Activated CD8-positive, alpha-beta memory T cell treated with anti-CD3 and anti-CD28 coated beads, Interleukin-2, amount 50 U/mL, for 1 hour (primary cell): Measurements from ENCODE around the gene ARID1A.
"Not testable (repeated sequence)": the region's sequence is repeated elsewhere in the genome, so short reads cannot be mapped to it uniquely, and the experiment has no call there.

Experiments
- DNase-seq: peaks from one replicate; pipeline ENCODE4 v3.0.0-alpha.2; 2020; ENCODE audit errors: extremely low read depth

ARID1A gene

DNA sequence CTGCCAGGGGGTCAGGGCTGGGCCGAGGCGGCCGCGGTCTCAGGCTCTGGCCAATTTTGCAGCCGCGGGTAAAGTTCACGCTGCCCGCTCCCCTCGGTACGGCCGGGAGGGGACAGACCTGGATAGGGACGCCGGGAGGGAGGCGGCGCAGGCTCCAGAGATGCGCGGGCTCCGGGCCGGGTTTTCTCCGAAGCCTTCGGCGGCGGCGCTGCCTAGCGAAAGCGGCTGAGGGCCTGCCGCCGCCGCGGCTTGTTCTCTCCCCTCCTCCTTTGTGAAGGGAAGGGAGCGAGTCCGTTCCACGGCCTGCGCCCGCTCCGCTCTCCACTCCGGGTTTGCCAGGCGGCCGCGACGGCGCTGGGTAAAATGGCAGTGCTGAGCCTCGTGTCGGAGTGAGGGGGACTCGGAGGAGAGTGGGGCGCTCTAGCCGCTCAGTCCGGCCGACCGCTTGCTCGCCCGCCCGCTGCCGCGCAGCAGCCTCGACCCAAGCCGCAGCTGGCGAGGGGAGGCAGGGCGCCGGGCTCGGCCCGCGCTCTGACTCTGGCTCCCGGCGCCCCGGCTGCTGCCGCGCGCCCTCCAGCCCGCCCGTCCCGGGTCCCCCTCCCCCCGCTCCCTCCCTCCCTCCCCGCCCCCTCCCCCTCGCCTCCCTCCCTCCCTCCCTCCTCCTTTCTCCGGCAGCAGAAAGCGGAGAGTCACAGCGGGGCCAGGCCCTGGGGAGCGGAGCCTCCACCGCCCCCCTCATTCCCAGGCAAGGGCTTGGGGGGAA, at the start of gene ARID1A:
TSS of gene ARID1A (plus strand) at position 660 of the 763 bp plus-strand sequence. CDS start 389 bp downstream, outside the sequence.
- peak; percentile 86 for DNase-seq

DNA sequence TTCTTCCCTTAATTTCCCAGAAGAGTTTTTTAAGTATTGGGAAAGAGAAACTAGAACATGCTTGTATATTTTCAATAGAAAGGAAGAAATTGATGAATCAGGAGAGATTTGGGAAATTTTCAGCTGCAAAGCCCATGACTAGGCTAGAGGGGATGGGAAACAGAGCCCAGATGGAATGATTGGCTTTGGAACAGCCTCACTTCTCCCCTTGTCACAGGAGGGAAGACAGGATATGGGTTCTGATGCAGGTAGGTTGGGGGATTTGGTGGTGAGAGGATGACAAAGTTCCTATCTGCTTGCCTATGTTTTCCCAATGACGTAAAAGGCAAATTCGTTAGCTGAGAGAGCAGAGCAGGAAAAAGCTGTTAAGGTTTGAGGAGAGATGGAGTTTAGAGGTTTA, 31.0 kb upstream of the ARID1A start:
- DNase-seq = no peak

DNA sequence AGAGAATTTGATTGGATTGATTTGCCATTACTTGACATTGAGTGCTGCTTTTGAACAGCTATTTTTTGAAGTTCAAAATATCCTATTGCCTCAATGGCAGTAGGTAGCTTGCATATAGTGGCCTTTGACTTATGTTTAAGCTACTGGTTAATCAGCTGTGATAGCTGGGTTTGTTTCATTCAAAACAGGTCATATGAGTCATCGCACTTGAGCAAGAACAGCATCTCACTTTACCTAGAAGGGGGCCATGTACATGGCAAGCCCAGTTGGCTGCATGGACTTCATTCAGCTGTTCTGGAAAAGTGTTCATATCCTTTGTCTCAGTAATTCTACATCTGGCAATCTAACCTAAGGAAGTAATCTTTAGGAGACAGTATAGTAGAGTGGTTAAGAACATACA, 29.0 kb upstream of the ARID1A start:
- no peak for DNase-seq

DNA sequence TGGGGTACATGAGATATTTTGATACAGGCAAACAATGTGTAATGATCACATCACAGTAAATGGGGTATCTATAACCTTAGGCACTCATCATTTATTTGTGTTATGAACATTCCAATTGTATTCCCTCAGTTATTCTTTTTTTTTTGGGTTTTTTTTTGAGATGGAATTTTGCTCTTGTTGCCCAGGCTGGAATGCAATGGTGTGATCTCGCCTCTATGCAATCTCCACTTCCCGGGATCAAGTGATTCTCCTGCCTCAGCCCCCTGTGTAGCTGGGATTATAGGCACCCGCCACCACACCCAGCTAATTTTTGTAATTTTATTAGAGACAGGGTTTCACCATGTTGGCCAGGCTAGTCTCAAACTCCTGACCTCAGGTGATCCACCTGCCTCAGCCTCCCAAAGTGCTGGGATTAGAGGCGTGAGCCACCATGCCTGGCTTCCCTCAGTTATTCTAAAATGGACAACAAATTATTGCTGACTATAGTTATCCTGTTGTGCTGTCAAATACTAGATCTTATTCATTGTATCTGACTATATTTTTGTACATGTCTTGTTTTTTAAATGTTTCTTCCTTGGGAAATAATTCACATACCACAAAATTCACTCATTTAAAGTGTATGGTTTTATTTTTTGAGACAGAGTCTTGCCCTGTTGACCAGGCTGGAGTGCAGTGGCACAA, 27.6 kb upstream of the ARID1A start:
- not testable (repeated sequence) for DNase-seq

DNA sequence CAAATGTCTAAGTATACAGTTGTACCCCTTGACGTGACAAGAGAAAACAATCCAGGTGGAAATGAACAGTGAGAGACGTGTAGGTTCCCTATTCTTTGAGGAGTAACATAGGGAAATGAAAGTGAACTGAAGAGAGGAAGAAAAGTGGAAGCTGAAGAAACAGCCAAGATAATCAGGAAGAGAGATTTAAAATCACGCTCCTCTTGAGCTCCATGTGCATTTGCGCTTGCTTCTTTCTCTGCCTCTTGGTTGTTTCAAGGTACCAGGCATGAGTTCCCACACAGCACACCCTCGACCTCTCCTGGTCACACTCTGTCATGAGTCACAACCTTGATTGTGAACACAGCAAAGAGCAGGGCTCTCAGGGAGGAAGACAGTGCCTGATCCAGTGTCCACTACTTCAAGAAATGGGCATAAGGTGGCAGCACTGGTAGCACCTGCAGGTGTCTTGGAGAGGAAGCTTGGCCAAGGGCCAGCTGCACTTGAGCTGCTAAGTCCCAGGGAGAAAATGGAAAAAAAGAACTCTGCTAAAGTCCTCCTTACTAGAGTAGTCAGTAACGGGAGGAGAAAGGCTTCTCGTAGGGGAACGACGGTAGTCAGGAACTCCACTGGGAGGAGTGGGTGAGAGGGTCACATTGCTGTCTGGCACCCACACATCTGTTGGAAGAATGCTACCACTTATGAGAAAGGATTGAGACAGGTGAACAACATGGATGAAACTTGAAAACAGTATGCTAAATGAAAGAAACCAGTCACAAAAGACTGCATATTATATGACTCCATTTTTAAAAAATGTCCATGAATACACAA, 18.3 kb upstream of the ARID1A start:
- no peak for DNase-seq

DNA sequence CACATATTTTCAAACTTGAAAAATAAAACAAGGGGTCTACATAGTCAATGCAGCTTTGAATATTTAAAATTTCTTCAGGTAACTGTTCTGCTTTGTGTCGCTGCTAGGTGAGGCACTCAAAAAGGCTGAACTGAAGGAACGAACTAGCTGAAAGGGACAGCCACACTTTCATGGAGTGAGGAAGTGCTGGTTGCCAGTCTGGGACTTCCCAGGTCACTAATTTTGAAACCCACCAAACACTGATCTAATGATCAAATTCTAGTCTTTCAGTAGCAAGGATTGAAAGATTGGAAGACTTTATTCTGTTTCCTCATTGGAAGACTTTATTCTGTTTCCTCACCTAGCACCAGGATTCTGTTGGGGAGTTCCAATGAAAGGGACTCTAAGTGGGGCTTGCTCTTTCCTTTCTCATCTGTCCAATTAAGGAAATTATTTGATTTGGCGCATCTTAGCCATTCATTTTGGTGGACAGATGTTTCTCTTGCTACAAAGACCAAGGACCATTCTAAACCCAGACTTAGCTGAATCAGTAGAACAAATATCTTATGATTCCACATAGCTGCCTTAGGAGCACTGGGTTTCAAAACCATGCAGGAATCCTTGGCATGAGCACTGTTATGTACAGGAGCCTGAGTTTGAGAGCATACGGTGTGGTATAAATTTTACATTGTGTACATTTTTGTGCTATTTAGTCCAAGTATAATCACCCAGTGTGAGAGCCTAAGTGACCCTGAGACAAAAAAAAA, 10.9 kb upstream of the ARID1A start:
- no peak for DNase-seq

DNA sequence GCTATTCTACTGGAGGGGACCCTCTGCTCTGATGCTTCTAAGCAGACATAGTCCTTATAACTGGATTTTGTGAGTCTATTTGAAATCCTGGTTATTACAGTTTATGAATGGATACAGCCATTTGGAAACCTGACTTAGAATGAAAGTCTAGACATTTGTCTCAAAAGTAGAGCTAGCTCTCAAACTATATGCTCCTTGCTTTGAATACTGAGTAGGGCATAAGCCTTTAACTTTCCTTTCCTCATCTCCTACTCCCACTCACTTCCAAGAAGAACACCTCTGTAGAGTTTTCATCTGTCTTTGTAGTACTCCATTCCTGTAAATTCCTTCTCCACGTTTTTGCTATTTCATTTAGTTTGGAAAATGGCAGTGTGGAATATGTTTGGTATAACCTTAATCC, 9.0 kb upstream of the ARID1A start:
- DNase-seq = no peak

DNA sequence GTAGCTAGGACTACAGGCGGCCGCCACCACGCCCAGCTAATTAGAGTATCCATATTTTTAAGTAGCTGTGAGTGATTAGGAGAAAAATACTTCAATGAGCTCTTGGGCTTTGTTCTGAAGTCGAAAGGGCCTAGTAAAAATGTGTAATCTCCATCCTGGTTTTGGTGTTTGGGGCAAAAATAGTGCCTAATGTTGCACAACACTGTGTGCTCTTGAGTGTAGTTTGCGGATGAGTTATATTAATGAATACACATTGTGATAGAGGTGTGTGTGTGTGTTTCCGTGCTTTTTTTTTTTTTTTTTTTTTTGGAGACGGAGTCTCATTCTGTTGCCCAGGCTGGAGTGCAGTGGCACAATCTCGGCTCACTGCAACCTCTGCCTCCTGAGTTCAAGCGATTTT, 6.3 kb upstream of the ARID1A start:
- DNase-seq = no peak

DNA sequence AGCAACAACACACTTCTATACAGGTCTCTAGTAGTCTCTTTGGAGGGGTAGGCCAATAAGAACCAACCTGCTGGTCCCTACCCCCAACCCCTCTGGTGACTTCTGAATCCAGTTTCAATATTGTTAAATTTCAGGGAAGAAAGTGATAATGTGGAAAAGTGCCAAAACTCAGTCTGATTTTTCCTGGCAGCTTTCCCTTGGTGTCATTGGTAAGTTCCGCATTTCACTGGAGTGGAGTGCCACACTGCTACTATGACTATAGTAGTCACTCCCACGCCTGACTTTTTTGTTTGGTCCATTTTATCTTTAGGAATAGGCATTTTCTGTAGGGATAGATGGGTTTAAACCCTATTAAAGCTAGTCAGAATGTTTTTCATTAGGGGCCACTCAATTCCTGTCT, 5.7 kb upstream of the ARID1A start:
- DNase-seq = no peak

DNA sequence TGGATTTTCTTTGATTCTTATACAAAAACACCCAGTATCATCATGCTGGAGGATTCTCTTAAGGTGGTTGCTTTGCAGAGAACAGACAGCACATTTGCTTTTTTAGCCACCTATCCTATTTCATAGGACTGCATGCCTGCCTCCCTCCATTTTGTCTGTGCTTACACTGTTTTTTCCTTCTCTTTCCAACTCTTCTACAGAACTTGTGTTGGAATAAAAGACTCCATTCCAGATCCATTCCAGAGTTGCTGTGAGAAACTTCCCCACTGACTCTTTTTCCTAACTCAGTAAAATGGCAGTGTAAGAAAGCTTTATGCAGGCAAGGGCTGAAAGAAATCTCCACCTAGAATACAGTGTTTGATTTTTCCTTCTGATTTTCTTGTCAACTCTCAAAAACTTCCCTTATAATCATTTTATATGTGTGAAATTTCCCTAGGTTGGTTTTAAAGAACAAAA, 5.2 kb upstream of the ARID1A start:
- DNase-seq = no peak

DNA sequence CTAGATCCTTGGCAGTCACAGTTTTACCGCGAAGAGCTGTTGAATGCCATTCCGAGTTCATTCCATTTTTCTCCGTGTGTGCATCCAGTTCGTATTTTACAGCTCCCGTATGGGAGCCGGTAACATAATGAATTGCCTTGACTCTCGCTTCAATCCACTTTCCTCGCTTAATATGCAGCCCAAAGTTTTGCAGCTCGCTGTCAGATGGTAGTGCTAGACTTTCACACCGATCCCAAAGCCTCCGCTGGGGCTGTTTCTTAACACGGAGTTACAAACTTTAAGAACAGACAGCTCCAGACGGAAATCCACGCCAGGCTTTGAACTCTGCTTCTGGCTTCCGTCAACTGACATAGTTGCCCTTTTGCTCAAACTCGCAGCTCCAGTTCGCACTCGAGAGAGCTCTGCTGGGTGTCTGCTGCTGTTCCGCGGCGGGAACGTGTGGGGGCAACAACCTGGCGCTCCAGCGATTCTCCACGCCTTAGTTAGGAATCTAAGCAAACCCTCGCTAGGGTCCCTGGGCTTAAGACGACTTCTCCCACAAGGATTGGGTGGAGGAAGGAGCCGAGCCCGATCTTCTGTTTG, 3.5 kb upstream of the ARID1A start:
- DNase-seq = peak; percentile 65

DNA sequence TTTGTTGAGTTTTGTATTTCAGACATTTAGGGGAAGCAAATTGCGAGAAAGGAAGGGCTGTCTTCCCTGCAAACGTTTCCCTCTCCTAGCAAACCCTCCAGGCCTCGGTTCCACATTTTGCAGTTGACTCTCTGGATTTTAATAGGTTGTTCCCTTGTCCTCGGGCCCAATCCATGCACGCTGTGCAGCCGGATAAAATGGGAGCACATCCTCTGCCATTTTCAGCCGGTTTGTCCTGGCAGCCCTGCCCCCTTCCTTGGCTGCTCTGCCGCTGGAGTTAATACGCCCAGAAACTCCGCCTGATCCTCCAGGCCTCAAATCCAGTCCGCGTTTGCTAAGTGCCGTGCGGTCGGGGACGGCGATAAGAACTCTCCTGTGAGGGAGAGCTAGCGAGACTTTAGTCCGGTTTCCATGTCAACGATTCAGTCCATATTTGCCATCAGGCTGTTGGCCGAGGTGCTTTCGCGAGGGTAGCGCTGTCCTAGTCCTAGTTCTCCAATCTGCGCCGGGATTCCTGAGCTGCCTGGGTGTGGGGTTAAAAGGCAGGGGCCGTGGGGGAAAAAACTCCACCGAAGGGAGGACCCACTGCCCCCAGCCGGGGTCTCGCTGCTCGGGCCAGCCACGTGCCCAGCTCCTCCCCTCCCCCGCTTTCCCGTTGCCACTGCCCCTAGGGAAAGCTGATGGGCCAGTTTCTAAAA, 2.9 kb upstream of the ARID1A start:
- DNase-seq = peak; percentile 65

DNA sequence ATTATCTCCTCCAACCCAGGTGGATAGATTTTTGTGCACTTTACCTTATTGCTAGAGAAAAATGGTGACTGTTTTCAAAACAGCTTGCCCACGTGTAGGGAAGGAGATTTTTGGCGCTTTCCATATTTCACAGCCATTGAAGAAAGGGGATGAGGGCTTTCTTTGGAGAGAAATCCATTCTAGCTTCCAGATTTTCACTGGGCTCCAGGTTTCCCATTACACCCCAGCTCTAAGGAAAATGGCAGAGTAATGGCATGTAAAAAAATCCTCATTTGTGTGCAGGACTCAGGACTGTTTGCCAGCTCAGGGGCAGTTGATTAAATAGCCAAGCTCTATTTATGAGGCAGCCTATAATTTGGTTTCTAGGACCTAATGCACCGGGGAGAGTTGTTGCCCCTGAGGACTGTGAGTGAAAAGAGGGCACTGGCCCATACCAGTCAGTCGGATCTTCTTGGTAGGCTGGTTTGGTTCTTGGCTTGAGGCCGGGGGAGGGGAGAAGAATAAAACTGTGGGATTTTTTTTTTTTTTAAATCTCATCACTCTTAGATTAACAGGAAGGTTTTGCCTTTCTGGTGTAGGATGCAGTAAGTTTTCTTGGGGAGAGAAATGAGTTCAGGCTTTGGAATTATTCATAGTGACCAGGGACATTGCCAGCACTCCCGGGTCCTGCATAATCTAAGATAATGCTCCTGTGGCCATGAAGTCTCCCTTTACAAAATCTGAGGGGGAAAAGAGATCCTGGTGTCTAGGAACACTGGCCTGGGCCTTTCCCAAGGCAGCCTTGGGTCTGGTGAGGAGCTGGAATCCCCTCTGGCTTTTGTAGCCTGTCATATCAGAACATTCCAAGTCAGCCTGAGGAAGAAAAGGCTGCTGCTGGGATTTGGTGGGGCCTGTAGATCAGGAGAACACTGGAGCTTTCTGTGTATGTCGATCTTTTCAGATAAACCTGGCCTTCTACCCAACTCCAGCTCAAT, 1.9 kb upstream of the ARID1A start:
- no peak for DNase-seq

DNA sequence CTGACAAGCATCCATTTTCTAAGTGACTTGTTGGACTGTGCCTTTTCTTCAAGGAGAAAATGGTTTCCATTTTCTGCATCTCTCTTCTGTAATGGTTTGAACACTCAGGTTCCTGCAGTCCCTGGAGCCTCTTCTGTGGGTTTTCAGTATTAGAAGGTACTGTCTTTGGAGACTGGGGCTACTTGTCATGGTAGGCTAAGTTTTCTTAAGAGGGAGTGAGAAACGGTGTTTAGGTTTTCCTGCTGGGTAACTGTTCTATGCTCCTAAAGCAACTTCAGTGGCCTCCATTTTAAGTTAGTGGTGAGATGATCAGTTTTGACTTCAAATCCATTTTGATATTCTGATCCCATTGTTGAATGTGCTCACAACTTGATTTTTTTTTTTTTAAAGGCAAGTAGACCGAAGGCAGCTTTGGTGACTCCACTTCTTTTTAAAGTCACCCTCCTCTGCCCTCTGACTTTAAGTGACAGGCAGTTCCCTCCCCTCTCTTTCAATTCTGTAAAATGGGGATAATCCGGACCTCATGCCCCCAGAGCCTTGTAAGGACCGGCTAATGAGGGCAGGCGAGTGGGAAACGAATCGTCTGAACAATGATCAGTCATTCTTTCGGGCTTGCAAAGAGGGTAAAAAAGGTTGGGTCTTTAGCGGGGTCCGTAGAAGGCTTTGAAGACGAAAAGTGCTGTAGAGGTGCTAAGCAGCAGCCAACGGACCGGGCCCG, 1.0 kb upstream of the ARID1A start:
- no peak for DNase-seq

DNA sequence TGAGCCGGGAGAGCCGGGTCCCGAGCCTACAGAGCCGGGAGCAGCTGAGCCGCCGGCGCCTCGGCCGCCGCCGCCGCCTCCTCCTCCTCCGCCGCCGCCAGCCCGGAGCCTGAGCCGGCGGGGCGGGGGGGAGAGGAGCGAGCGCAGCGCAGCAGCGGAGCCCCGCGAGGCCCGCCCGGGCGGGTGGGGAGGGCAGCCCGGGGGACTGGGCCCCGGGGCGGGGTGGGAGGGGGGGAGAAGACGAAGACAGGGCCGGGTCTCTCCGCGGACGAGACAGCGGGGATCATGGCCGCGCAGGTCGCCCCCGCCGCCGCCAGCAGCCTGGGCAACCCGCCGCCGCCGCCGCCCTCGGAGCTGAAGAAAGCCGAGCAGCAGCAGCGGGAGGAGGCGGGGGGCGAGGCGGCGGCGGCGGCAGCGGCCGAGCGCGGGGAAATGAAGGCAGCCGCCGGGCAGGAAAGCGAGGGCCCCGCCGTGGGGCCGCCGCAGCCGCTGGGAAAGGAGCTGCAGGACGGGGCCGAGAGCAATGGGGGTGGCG, 371 bp downstream of the ARID1A start:
- no peak for DNase-seq

DNA sequence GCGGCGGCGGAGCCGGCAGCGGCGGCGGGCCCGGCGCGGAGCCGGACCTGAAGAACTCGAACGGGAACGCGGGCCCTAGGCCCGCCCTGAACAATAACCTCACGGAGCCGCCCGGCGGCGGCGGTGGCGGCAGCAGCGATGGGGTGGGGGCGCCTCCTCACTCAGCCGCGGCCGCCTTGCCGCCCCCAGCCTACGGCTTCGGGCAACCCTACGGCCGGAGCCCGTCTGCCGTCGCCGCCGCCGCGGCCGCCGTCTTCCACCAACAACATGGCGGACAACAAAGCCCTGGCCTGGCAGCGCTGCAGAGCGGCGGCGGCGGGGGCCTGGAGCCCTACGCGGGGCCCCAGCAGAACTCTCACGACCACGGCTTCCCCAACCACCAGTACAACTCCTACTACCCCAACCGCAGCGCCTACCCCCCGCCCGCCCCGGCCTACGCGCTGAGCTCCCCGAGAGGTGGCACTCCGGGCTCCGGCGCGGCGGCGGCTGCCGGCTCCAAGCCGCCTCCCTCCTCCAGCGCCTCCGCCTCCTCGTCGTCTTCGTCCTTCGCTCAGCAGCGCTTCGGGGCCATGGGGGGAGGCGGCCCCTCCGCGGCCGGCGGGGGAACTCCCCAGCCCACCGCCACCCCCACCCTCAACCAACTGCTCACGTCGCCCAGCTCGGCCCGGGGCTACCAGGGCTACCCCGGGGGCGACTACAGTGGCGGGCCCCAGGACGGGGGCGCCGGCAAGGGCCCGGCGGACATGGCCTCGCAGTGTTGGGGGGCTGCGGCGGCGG, 1.0 kb downstream of the ARID1A start:
- DNase-seq = no peak

DNA sequence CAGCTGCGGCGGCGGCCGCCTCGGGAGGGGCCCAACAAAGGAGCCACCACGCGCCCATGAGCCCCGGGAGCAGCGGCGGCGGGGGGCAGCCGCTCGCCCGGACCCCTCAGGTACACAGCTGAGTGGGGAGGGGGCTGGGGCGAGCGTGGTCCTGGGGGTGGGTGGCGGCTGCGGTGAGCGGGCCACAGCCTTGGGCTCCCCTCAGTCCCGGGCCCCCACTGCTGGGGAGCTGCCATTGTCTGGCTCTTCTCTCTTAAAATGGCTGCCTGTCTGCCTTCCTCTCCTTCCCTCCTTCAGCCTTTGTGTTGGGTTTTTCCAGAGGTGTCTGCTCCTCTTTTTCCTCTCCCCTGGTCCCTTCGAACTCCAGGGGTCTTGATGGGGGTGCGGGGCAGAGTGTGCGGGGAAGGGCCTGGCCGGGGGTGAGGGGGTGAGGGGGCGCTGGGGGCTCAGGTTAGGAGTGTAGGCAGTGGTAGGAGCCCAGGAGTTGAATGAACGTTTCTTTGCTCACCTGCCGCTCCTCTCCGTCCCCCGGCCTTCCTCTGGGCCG, 1.7 kb downstream of the ARID1A start:
- no peak for DNase-seq
